Keratinocyte (primary cell): ENCODE results near the gene TPGS2. TPM values are rescaled to one million over a fixed set of nuclear protein-coding genes. Genes with fewer than 3 reads are reported as not detected.

Experiments
- DNase-seq: peaks from one replicate; pipeline ENCODE4 v3.0.0-alpha.2; 2011; ENCODE audit warnings: low read depth, missing footprints, low spot score
- FAIRE-seq: peaks from 2 replicates; lab custom pipeline; 2011; peaks lifted over from hg19 to GRCh38; lab: Jason Lieb, UNC
- H2AFZ ChIP-seq: 2 replicates; pipeline ENCODE4 v1.6.0; 2012; ENCODE audit warnings: low read length, control low read depth, inconsistent platforms; ENCODE audit not compliant: control insufficient read depth
- H3K27ac ChIP-seq: 2 replicates; pipeline ENCODE4 v1.5.1; 2011; ENCODE audit warnings: low read length; ENCODE audit not compliant: control insufficient read depth, insufficient read depth
- H3K27me3 ChIP-seq: 3 replicates; pipeline ENCODE4 v1.6.0; 2011; ENCODE audit warnings: low read length; ENCODE audit not compliant: control insufficient read depth, insufficient read depth; ENCODE audit errors: extremely low read depth
- H3K36me3 ChIP-seq, 2 experiments: 2 replicates in 1 of 2; 3 replicates in 1 of 2; pipeline ENCODE4 v1.5.1; 2011; ENCODE audit warnings: low read length in 2 of 2, mild to moderate bottlenecking in 1 of 2; ENCODE audit not compliant: control insufficient read depth in 2 of 2, insufficient read depth in 2 of 2; ENCODE audit errors: extremely low read depth in 1 of 2
- H3K4me1 ChIP-seq: 3 replicates; pipeline ENCODE4 v1.5.1; 2011; ENCODE audit warnings: low read length; ENCODE audit not compliant: control insufficient read depth, insufficient read depth; ENCODE audit errors: extremely low read depth
- H3K4me2 ChIP-seq: 3 replicates; pipeline ENCODE4 v1.6.0; 2011; ENCODE audit warnings: low read depth, low read length; ENCODE audit not compliant: control insufficient read depth, insufficient read depth; ENCODE audit errors: extremely low read depth
- H3K4me3 ChIP-seq, 3 experiments: fragments of 200-600 bp in 1 of 3; sonication (generic) in 1 of 3; 2 replicates in 2 of 3; 3 replicates in 1 of 3; pipeline ENCODE4 v1.5.1; 2011 to 2016; ENCODE audit warnings: low read length in 3 of 3, mild to moderate bottlenecking in 3 of 3, control low read depth in 2 of 3, inconsistent platforms in 1 of 3, low read depth in 1 of 3, mixed read lengths in 1 of 3, mixed run types in 1 of 3, moderate library complexity in 1 of 3; ENCODE audit not compliant: control insufficient read depth in 2 of 3, insufficient read depth in 2 of 3; ENCODE audit errors: extremely low read depth in 1 of 3
- H3K79me2 ChIP-seq: 2 replicates; pipeline ENCODE4 v1.6.0; 2012; ENCODE audit warnings: low read length; ENCODE audit not compliant: control insufficient read depth, insufficient read depth
- H3K9ac ChIP-seq: 3 replicates; pipeline ENCODE4 v1.6.0; 2011; ENCODE audit warnings: low read length; ENCODE audit not compliant: control insufficient read depth, insufficient read depth; ENCODE audit errors: extremely low read depth
- H3K9me1 ChIP-seq: 3 replicates; pipeline ENCODE4 v1.6.0; 2011; ENCODE audit warnings: low read length; ENCODE audit not compliant: control insufficient read depth, insufficient read depth; ENCODE audit errors: extremely low read depth
- H3K9me3 ChIP-seq: 2 replicates; pipeline ENCODE4 v1.5.1; 2012; ENCODE audit warnings: low read depth, low read length; ENCODE audit not compliant: control insufficient read depth
- H4K20me1 ChIP-seq: 3 replicates; pipeline ENCODE4 v1.6.0; 2011; ENCODE audit warnings: low read length; ENCODE audit not compliant: control insufficient read depth, insufficient read depth; ENCODE audit errors: extremely low read depth
- CTCF ChIP-seq, 3 experiments: IDR thresholded peaks in 1 of 3; conservative IDR thresholded peaks in 1 of 3; optimal IDR thresholded peaks in 1 of 3; 2 replicates in 2 of 3; 3 replicates in 1 of 3; pipeline versions ENCODE3 to v1.5.1; 2011; ENCODE audit warnings: low read length in 3 of 3, mild to moderate bottlenecking in 3 of 3, moderate library complexity in 2 of 3, control low read depth in 1 of 3, inconsistent platforms in 1 of 3; ENCODE audit not compliant: insufficient read depth in 2 of 3; ENCODE audit errors: extremely low read depth in 1 of 3
- EZH2 ChIP-seq: IDR thresholded peaks from one replicate; pipeline ENCODE4 v1.6.1; 2012; ENCODE audit warnings: inconsistent platforms, mild to moderate bottlenecking, low read length, moderate library complexity
- dilution Hi-C: fragments of 300-500 bp; cut with MboI; formaldehyde crosslinking; loops from one replicate; pipeline ENCODE4 v1.7.0; 2020; ENCODE audit warnings: low sequenced_read_pairs; ENCODE audit not compliant: extremely low pct_ligation_motif_present
- polyA plus RNA-seq, 5 experiments: library from polyadenylated mRNA; depleted of rRNA in 3 of 5; stranded (reverse) in 3 of 5; stranded (forward) in 1 of 5; unstranded in 1 of 5; fragments of >200 nt; gene quantifications; 1 replicate in 1 of 5; 2 replicates in 3 of 5; 3 replicates in 1 of 5; pipeline versions ENCODE4 v1.2.1 to v1.2.3, GENCODE V29; 2011 to 2012; ENCODE audit warnings: missing spikeins in 2 of 5, low read depth in 1 of 5, low replicate concordance in 1 of 5

Gene TPGS2
- polyA plus RNA-seq, 1 donor (not counting 4 experiments of a cell fraction or from before 2014, with no cell fraction given), result 254 TPM

GRCh38 chr18:36813824-36814223, 15.0 kb downstream of the TPGS2 start:
- no peak overlapping the region for H3K4me3 ChIP-seq
- FAIRE-seq, result no peak

GRCh38 chr18:36813101-36813775, 15.6 kb downstream of the TPGS2 start:
- no peaks in the 10 kb centered on the region for H3K79me2 ChIP-seq
- no peaks in the 10 kb centered on the region for H3K9me3 ChIP-seq
- peaks cover 9 to 13% of the 10 kb centered on the region in 2 experiments for H3K36me3 ChIP-seq
- H4K20me1 ChIP-seq, result no peaks in the 10 kb centered on the region
- H3K27ac ChIP-seq, result no peak overlapping the region
- no peak overlapping the region for H3K9ac ChIP-seq
- H3K4me1 ChIP-seq, result peaks cover 13% of the 10 kb centered on the region
- FAIRE-seq (no peak), DNase-seq (no peak)
- H3K27me3 ChIP-seq, result no peaks in the 10 kb centered on the region
- TF ChIP-seq EZH2 (no peak), CTCF (optimal IDR thresholded peaks at IDR 0.05 in 1 of 3, IDR thresholded peaks at IDR 0.05 in 1 of 3, conservative IDR thresholded peaks at IDR 0.05 in 1 of 3; ENCODE audit: extremely low read depth in 1 of 3, insufficient read depth in 2 of 3, low read length in 3 of 3) (no peak)
- H2AFZ ChIP-seq, result no peak overlapping the region
- no peaks in the 10 kb centered on the region for H3K9me1 ChIP-seq
- no peak overlapping the region for H3K4me3 ChIP-seq
- H3K4me2 ChIP-seq, result no peak overlapping the region
- dilution Hi-C loops, result no loop called here

More at GRCh38 chr18:36813824-36814223, 15.0 kb downstream of the TPGS2 start:
- peaks cover 3% of the 10 kb centered on the region for H3K9me1 ChIP-seq
- H3K36me3 ChIP-seq, result peaks cover 9 to 12% of the 10 kb centered on the region in 2 experiments
- no peaks in the 10 kb centered on the region for H3K27me3 ChIP-seq
- DNase-seq, result no peak
- no peak overlapping the region for H3K27ac ChIP-seq
- H3K9me3 ChIP-seq, result no peaks in the 10 kb centered on the region
- peaks cover 13% of the 10 kb centered on the region for H3K4me1 ChIP-seq
- H4K20me1 ChIP-seq, result no peaks in the 10 kb centered on the region
- H3K9ac ChIP-seq, result no peak overlapping the region
- H3K79me2 ChIP-seq, result no peaks in the 10 kb centered on the region
- dilution Hi-C loops, result no loop called here
- no peak for TF ChIP-seq CTCF (optimal IDR thresholded peaks at IDR 0.05 in 1 of 3, IDR thresholded peaks at IDR 0.05 in 1 of 3, conservative IDR thresholded peaks at IDR 0.05 in 1 of 3; ENCODE audit: extremely low read depth in 1 of 3, insufficient read depth in 2 of 3, low read length in 3 of 3)
- TF ChIP-seq EZH2, result no peak
- no peak overlapping the region for H2AFZ ChIP-seq
- H3K4me2 ChIP-seq, result no peak overlapping the region
